Hindlimb muscle (tissue), 1 donor: Measurements from ENCODE around the gene IGFLR1. TPM values are rescaled to one million over a fixed set of nuclear protein-coding genes. Genes with fewer than 3 reads are reported as not detected.
"Not testable (repeated sequence)": the region's sequence is repeated elsewhere in the genome, so short reads cannot be mapped to it uniquely, and the experiment has no call there.

Source experiments
- DNase-seq: peaks from one replicate; pipeline ENCODE4 v3.0.0-alpha.2; 2013
- polyA plus RNA-seq: library from polyadenylated mRNA; unstranded; fragments of 120-200 nt; gene quantifications from one replicate; pipeline ENCODE4 v1.2.1, GENCODE V29; 2013; ENCODE audit not compliant: insufficient read length

The IGFLR1 gene
- polyA plus RNA-seq, 1 donor = 6.2 TPM

DNA sequence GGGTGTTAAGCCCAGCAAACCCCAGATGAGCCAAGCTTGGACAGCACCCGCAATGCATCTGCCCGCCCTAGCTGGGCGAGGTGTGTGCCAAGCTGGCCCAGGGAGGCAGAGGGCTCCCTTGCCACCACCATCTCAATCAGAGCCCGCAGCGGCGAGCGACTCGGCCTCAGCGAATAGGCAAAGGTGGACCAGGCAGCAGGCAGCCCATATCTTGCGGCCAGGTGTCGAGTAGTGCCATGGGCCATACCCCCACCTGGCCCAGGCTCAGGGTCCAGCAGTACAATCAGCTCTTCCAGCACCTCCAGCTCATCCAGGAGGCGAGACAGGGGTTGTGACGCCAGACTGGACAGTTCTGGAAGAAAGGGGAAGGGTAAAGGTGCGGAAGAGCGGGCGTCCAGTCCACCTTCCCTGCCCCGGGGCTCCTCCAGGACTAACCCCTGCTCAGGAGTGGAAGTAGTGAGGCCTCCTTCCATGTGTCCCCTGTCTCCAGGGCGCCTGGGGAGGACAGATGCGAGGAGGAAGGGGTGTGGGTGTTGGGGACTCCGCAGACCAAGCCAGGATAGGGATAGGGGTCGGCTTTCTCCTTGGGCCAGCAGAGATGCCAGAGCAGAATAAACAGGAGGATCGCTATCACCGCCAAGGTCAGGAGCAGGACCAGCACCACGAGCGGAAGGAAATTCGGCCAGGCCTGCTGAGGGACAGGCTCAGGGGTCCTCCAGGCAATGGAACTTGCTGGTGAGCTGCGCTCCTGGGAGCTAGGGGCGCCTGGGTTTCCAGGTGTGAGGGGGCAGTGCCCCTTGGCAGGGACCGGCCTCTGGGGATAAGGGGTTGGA lies 2.8 kb downstream of the IGFLR1 start:
- no peak for DNase-seq

DNA sequence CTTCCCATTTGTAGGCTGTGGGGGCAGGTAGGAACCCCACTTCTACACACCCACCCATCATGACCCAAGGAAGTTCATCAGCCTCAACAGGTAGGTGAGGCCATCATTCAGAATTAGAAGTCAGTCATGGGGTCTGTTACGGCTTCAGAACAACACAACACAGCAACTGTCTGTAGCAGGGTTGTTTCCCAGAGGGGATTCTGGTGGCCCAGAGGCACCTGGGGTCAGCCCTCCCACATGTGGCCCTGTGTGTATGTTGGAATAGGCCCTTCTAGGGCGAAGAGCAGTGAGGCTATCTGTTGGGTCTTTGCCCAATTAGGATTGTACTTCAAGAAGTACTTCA lies 3.4 kb downstream of the IGFLR1 start:
- DNase-seq = no peak

DNA sequence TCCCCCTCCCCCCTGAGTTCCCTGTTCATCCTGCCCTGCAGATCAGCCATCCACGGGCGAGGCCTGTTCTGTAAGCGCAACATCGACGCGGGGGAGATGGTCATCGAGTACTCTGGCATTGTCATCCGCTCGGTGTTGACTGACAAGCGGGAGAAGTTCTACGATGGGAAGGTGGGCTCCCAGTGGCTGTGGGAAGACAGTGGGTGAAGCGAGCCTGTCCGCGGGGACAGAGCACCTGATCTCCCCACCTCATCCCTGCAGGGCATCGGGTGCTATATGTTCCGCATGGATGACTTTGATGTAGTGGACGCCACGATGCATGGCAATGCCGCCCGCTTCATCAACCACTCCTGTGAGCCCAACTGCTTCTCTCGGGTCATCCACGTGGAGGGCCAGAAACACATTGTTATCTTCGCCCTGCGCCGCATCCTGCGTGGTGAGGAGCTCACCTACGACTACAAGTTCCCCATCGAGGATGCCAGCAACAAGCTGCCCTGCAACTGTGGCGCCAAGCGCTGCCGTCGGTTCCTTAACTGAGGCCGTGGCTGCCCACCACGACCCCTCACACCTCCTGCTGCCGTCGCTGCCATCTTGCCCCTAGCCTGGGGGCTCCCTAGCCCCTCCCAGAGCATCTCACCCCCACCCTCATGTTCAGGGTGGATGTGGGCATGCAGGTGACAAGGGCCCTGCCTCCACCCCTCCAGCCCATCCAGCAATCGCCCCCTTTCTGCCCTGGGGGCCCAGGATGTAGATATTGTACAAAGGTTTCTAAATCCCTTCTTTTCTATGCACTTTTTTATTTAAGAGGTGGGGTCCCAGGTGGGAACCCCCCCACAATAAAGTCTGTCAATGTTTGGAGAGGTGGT lies 4.0 kb downstream of the IGFLR1 start:
- no peak for DNase-seq

DNA sequence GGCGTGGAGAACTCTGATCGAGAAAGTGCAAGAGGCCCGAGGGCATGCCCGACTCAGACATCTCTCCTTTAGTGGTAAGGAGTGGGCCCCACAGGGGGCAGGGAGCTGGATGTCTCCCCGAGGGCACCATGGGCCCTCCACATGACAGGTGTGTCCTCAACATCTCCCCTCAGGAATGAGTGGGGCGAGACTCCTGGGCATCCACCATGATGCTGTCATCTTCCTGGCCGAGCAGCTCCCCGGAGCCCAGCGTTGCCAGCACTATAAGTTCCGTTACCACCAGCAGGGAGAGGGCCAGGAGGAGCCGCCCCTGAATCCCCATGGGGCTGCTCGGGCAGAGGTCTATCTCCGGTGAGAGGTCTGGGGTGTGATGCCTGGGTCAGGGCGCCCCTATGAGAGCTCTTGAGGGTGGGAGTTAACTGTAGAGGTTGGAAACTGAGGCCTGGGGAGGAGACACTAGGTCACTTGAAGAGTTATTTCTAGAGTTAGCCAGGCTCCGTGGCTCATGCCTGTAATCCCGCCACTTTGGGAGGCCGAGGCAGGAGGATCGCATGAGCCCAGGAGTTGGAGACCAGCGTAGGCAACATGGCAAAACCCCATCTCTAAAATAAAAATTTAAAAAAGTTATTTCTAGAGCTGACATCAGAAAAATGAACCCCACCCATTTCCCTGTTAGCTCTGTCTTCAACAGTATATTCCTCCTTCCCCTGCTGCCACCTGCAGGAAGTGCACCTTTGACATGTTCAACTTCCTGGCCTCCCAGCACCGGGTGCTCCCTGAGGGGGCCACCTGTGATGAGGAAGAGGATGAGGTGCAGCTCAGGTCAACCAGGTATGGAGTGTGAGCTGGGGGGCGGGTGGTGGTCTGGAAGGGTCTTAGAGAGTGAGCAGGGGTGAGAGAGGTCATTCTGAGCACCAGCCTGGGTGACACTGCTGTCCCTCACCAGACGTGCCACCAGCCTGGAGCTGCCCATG lies 5.1 kb downstream of the IGFLR1 start:
- no peak for DNase-seq

- no peak for DNase-seq
Observed at GRCh38 chr19:35734889-35735288, 7.4 kb downstream of the IGFLR1 start.

GRCh38 chr19:35734273-35734672 lies 8.0 kb downstream of the IGFLR1 start:
- DNase-seq = no peak

DNA sequence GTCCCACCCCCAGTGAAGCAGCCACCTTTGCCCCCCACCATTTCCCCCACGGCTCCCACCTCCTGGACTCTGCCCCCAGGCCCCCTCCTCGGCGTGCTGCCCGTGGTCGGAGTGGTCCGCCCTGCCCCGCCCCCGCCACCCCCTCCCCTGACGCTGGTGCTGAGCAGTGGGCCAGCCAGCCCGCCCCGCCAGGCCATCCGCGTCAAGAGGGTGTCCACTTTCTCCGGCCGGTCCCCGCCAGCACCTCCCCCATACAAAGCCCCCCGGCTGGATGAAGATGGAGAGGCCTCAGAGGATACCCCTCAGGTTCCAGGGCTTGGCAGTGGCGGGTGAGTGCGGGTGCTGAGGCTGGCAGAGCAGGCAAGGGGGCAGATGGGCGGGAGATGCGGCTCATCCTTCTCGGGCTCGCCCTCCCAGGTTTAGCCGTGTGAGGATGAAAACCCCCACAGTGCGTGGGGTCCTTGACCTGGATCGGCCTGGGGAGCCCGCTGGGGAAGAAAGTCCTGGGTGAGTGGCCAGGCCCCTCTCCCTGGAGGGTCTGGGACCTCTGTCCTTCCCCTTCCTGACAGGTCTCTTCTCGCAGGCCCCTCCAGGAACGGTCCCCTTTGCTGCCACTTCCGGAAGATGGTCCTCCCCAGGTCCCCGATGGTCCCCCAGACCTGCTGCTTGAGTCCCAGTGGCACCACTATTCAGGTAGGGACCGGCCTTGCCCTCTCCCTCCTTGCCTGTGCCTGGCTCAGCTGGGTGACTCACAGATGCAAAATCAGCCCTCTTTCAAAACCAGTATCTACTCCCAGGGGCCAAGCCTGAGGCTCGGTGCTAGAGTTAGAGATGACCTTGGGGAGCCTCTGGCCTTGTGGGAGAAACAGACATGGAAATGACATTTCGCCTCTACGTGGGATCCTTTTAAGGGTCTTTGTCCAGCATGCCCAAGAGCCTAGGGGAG lies 8.8 kb downstream of the IGFLR1 start:
- DNase-seq = no peak

DNA sequence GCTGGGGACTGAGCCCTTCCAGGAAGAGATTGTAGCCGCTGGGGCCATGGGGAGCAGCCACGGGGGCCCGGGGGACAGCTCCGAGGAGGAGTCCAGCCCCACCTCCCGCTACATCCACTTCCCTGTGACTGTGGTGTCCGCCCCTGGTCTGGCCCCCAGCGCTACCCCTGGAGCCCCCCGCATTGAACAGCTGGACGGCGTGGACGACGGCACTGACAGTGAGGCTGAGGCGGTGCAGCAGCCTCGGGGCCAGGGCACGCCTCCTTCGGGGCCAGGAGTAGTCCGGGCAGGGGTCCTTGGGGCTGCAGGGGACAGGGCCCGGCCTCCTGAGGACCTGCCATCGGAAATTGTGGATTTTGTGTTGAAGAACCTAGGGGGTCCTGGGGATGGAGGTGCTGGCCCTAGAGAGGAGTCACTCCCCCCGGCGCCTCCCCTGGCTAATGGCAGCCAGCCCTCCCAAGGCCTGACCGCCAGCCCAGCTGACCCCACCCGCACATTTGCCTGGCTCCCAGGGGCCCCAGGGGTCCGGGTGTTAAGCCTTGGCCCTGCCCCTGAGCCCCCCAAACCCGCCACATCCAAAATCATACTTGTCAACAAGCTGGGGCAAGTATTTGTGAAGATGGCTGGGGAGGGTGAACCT lies 9.6 kb downstream of the IGFLR1 start:
- DNase-seq = no peak

- no peak for DNase-seq
Observed at GRCh38 chr19:35731779-35732405, 10.4 kb downstream of the IGFLR1 start.

GRCh38 chr19:35731353-35731752 lies 10.9 kb downstream of the IGFLR1 start:
- DNase-seq = no peak

GRCh38 chr19:35730326-35730725 lies 11.9 kb downstream of the IGFLR1 start:
- DNase-seq = no peak

- DNase-seq = no peak
Observed at GRCh38 chr19:35729763-35730162, 12.5 kb downstream of the IGFLR1 start.

GRCh38 chr19:35729021-35729420 lies 13.2 kb downstream of the IGFLR1 start:
- no peak for DNase-seq

GRCh38 chr19:35727956-35728706 lies 14.1 kb downstream of the IGFLR1 start:
- DNase-seq = no peak

- DNase-seq = no peak
Observed at GRCh38 chr19:35727053-35727955, 14.9 kb downstream of the IGFLR1 start.

GRCh38 chr19:35725216-35725861 lies 16.9 kb downstream of the IGFLR1 start:
- no peak for DNase-seq

DNA sequence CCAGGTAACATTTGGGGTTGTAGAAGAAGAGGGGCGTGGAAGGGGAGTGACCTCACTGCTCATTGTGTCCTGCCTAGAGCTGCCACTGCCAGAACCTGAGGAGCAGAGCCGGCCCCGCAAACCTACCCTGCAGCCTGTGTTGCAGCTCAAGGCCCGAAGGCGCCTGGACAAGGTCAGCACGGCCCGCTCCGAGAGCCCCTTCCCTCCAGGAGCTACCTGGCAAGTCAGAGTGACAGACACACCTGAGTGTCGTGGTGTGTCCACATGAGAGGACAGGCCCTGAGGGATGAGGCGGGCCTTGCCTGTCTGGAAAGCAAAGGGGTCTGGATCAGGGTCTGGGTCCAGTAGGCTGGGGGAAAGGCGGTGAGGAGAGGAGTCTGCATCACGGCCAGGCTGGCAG lies 17.7 kb downstream of the IGFLR1 start:
- DNase-seq = no peak

DNA sequence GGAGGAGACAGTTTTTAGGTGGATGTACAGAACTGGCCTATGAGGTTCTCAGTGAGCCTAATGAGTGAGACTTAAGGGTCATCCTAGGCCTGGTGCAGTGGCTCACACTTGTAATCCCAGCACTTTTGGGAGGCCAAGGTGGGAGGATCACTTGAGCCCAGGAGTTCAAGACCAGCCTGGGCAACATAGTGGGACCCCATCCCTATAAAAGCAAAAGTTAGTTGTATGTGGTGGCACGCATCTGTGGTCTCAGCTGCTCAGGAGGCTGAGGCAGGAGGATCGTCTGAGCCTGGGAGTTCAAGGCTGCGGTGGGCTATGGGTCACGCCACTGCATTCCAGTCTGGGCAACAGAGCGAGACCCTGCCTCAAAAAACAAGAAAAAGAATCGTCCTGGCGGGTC lies 18.1 kb downstream of the IGFLR1 start:
- DNase-seq = not testable (repeated sequence)
